A549 (cell line): ENCODE results near the gene PRKG1. TPM values are rescaled to one million over a fixed set of nuclear protein-coding genes. Genes with fewer than 3 reads are reported as not detected.

Experiments
- ATAC-seq, 2 experiments: fragments of 200-7000 bp in 1 of 2; fragments of >200 bp in 1 of 2; cut with Nextera tagmentation in 1 of 2; cut with Tn5 transposase in 1 of 2; 3 replicates each; pipeline versions ENCODE4 v1.8.0 to v1.9.1; 2018 to 2020; ENCODE audit warnings: mild to moderate bottlenecking in 1 of 2, moderate library complexity in 1 of 2
- CTCF ChIA-PET: fragments of 300-600 bp; sonication (Branson Sonifier 250); formaldehyde crosslinking; extraction: SDS; loops from one replicate; lab custom pipeline; 2021; ENCODE audit warnings: antibody characterized with exemption, inconsistent platforms; lab: Yijun Ruan, JAX
- POLR2A ChIA-PET: fragments of 350-600 bp; formaldehyde crosslinking; extraction: SDS; loops from one replicate; lab custom pipeline; 2021; ENCODE audit warnings: antibody characterized with exemption, inconsistent platforms; lab: Yijun Ruan, JAX
- DNase-seq, 2 experiments: peaks; one replicate each; pipeline versions ENCODE4 v3.0.0 to v3.0.0-alpha.2; 2011 to 2016; ENCODE audit warnings: low read depth in 1 of 2, low spot score in 1 of 2
- FAIRE-seq: peaks from 2 replicates; lab custom pipeline; 2011; peaks lifted over from hg19 to GRCh38; lab: Jason Lieb, UNC
- H3K27ac ChIP-seq, 2 experiments: fragments of >200 bp; sonication (Bioruptor Twin); formaldehyde crosslinking; 3 replicates each; pipeline ENCODE4 v1.5.1; 2016 to 2017
- H3K4me1 ChIP-seq: fragments of >200 bp; sonication (Bioruptor Twin); formaldehyde crosslinking; 3 replicates; pipeline ENCODE4 v1.6.1; 2016
- H3K4me2 ChIP-seq: fragments of >200 bp; sonication (Bioruptor Twin); formaldehyde crosslinking; 3 replicates; pipeline ENCODE4 v1.6.1; 2016
- H3K4me3 ChIP-seq: fragments of >200 bp; sonication (Bioruptor Twin); formaldehyde crosslinking; 3 replicates; pipeline ENCODE4 v1.5.1; 2016
- H3K9me3 ChIP-seq: fragments of >200 bp; sonication (Bioruptor Twin); formaldehyde crosslinking; 3 replicates; pipeline ENCODE4 v1.6.1; 2016
- ATOH8 ChIP-seq: fragments of 250-450 bp; sonication (Bioruptor Pico); IDR thresholded peaks from 2 replicates; pipeline ENCODE4 v1.5.0; 2020; ENCODE audit warnings: low read depth, mild to moderate bottlenecking, moderate library complexity
- BHLHE40 ChIP-seq: IDR thresholded peaks from 2 replicates; pipeline ENCODE4 v1.6.1; 2012; ENCODE audit warnings: low read depth, low read length, inconsistent platforms
- EHF ChIP-seq: fragments of 250-450 bp; sonication (Bioruptor Pico); IDR thresholded peaks from 2 replicates; pipeline ENCODE4 v1.5.0; 2020; ENCODE audit warnings: mild to moderate bottlenecking
- EP300 ChIP-seq, 2 experiments: fragments of >200 bp; sonication (Bioruptor Twin); formaldehyde crosslinking; IDR thresholded peaks; 2 replicates in 1 of 2; 3 replicates in 1 of 2; pipeline ENCODE4 v1.6.1; 2016 to 2017
- ESRRA ChIP-seq: fragments of 150-350 bp; IDR thresholded peaks from 2 replicates; pipeline ENCODE4 v1.6.1; 2014; ENCODE audit warnings: mild to moderate bottlenecking, low read length, borderline replicate concordance
- FOSB ChIP-seq: fragments of 250-450 bp; sonication (Bioruptor Pico); IDR thresholded peaks from 2 replicates; pipeline ENCODE4 v1.5.0; 2020; ENCODE audit warnings: mild to moderate bottlenecking, moderate library complexity
- HOXA7 ChIP-seq: fragments of 250-450 bp; sonication (Bioruptor Pico); IDR thresholded peaks from 2 replicates; pipeline ENCODE4 v1.5.0; 2020; ENCODE audit warnings: mild to moderate bottlenecking, moderate library complexity
- HOXB13 ChIP-seq: fragments of 250-450 bp; sonication (Bioruptor Pico); IDR thresholded peaks from 2 replicates; pipeline ENCODE4 v1.5.0; 2020; ENCODE audit warnings: low read depth, mild to moderate bottlenecking, moderate library complexity
- JUN ChIP-seq, 2 experiments: fragments of >200 bp; sonication (Bioruptor Twin); formaldehyde crosslinking; IDR thresholded peaks; 2 replicates in 1 of 2; 3 replicates in 1 of 2; pipeline ENCODE4 v1.6.1; 2016 to 2017
- JUNB ChIP-seq: fragments of >200 bp; sonication (Bioruptor Twin); formaldehyde crosslinking; IDR thresholded peaks from 2 replicates; pipeline ENCODE4 v1.6.1; 2016
- KDM1A ChIP-seq: fragments of 200-600 bp; sonication (generic); IDR thresholded peaks from 2 replicates; pipeline ENCODE4 v1.6.1; 2016; ENCODE audit warnings: low read depth, mild to moderate bottlenecking
- KDM5A ChIP-seq: fragments of 200-600 bp; sonication (generic); IDR thresholded peaks from 2 replicates; pipeline ENCODE4 v1.6.1; 2016; ENCODE audit warnings: antibody characterized with exemption, mild to moderate bottlenecking
- MAZ ChIP-seq: fragments of 150-350 bp; IDR thresholded peaks from 2 replicates; pipeline ENCODE4 v1.6.1; 2014; ENCODE audit warnings: antibody characterized with exemption, low read depth, low read length, borderline replicate concordance
- MYC ChIP-seq: IDR thresholded peaks from 2 replicates; pipeline ENCODE4 v1.6.1; 2012; ENCODE audit warnings: mild to moderate bottlenecking, inconsistent platforms, low read length, improper control_type of control experiment, borderline replicate concordance
- NFE2L2 ChIP-seq: fragments of 150-350 bp; conservative IDR thresholded peaks from 2 replicates; pipeline ENCODE4 v1.6.1; 2014; ENCODE audit warnings: low read length
- NPAS2 ChIP-seq: fragments of 250-450 bp; sonication (Bioruptor Pico); IDR thresholded peaks from 2 replicates; pipeline ENCODE4 v1.8.0; 2022; ENCODE audit warnings: mild to moderate bottlenecking, moderate library complexity, borderline replicate concordance
- PBX3 ChIP-seq: IDR thresholded peaks from 2 replicates; pipeline ENCODE4 v1.6.1; 2012
- PHF8 ChIP-seq: fragments of 200-600 bp; sonication (generic); IDR thresholded peaks from 2 replicates; pipeline ENCODE4 v1.6.1; 2016; ENCODE audit warnings: low read depth, mild to moderate bottlenecking, antibody characterized with exemption, moderate library complexity, borderline replicate concordance
- RAD21 ChIP-seq, 2 experiments: fragments of >200 bp in 1 of 2; sonication (Bioruptor Twin) in 1 of 2; formaldehyde crosslinking in 1 of 2; IDR thresholded peaks in 1 of 2; conservative IDR thresholded peaks in 1 of 2; 2 replicates in 1 of 2; 3 replicates in 1 of 2; pipeline ENCODE4 v1.6.1; 2012 to 2018; ENCODE audit warnings: inconsistent platforms in 1 of 2
- RARB ChIP-seq: fragments of 250-450 bp; sonication (Bioruptor Pico); IDR thresholded peaks from 2 replicates; pipeline ENCODE4 v1.8.0; 2021; ENCODE audit warnings: mild to moderate bottlenecking, moderate library complexity
- RCOR1 ChIP-seq: fragments of 150-350 bp; IDR thresholded peaks from 2 replicates; pipeline ENCODE4 v1.6.1; 2014; ENCODE audit warnings: antibody characterized with exemption, low read length, low read depth
- RFX5 ChIP-seq: fragments of 450-650 bp; IDR thresholded peaks from 2 replicates; pipeline ENCODE4 v1.7.1; 2014; ENCODE audit warnings: antibody characterized with exemption, mild to moderate bottlenecking, moderate library complexity
- RNF2 ChIP-seq: fragments of 200-600 bp; sonication (generic); IDR thresholded peaks from 2 replicates; pipeline ENCODE4 v1.6.1; 2016; ENCODE audit warnings: low read depth, mild to moderate bottlenecking, antibody characterized with exemption, moderate library complexity, borderline replicate concordance
- SREBF2 ChIP-seq: fragments of 450-650 bp; IDR thresholded peaks from 2 replicates; pipeline ENCODE4 v1.6.1; 2014; ENCODE audit warnings: mild to moderate bottlenecking, moderate library complexity
- TP53 ChIP-seq: fragments of 250-450 bp; sonication (Bioruptor Pico); IDR thresholded peaks from 2 replicates; pipeline ENCODE4 v1.5.0; 2021; ENCODE audit warnings: mild to moderate bottlenecking, moderate library complexity
- USF2 ChIP-seq: fragments of 450-650 bp; IDR thresholded peaks from 2 replicates; pipeline ENCODE4 v1.6.1; 2014; ENCODE audit warnings: antibody characterized with exemption
- ZC3H11A ChIP-seq: fragments of 450-650 bp; IDR thresholded peaks from 2 replicates; pipeline ENCODE4 v1.6.1; 2014; ENCODE audit warnings: antibody characterized with exemption, mild to moderate bottlenecking
- ZFP36 ChIP-seq: fragments of 450-650 bp; IDR thresholded peaks from 2 replicates; pipeline ENCODE4 v1.6.1; 2014; ENCODE audit warnings: borderline replicate concordance; ENCODE audit not compliant: partially characterized antibody
- ZSCAN20 ChIP-seq: fragments of 250-450 bp; sonication (Bioruptor Pico); IDR thresholded peaks from 2 replicates; pipeline ENCODE4 v1.8.0; 2022; ENCODE audit warnings: mild to moderate bottlenecking, moderate library complexity
- WGBS: methylation state at CpG from one replicate; pipeline ENCODE4 v1.1.6; 2017; ENCODE audit errors: missing lambda C conversion rate; 5-methylcytosine and 5-hydroxymethylcytosine counted together
- polyA plus RNA-seq, 4 experiments: library from polyadenylated mRNA; depleted of rRNA in 3 of 4; stranded (reverse); fragments of >200 nt; fragmentation: RNase III in 1 of 4; extraction: RNeasy Plus Mini Kit Qiagen cat#74134 plus additional on column Dnase treatment in 1 of 4; gene quantifications; 2 replicates in 3 of 4; 3 replicates in 1 of 4; pipeline ENCODE4 v1.2.3, GENCODE V29; 2011 to 2017

The PRKG1 gene
- polyA plus RNA-seq, 2 of the 4 experiments (the other 2 are of a cell fraction) = not detected

- TF ChIP-seq NFE2L2 = no peak
- no peak for TF ChIP-seq SREBF2
- no peak for TF ChIP-seq HOXA7 (CRISPR knock-in tag)
- TF ChIP-seq KDM1A = no peak
- no peak for TF ChIP-seq RAD21 (conservative IDR thresholded peaks at IDR 0.05 in 1 of 2, IDR thresholded peaks at IDR 0.05 in 1 of 2)
- TF ChIP-seq, all 56 proteins: peak for 0
- no peaks in the 10 kb centered on the region for H3K9me3 ChIP-seq
- ATAC-seq (no peak), DNase-seq (no peak), FAIRE-seq (no peak)
- CTCF ChIA-PET = no interaction called here
- 18% methylated on average over 11 of the region's 11 CpGs for WGBS
- no peak overlapping the region for H3K27ac ChIP-seq
- H3K4me1 ChIP-seq = no peaks in the 10 kb centered on the region
- no peak overlapping the region for H3K4me3 ChIP-seq
- POLR2A ChIA-PET = no interaction called here
- no peak overlapping the region for H3K4me2 ChIP-seq
Measured at GRCh38 chr10:51629934-51630639, 555.8 kb downstream of the PRKG1 start.

- POLR2A ChIA-PET = no interaction called here
- FAIRE-seq (no peak), ATAC-seq (no peak), DNase-seq (no peak)
- TF ChIP-seq ZFP36 (no peak), EHF (CRISPR knock-in tag) (no peak), BHLHE40 (no peak), KDM1A (no peak), RFX5 (no peak), RCOR1 (no peak), ZSCAN20 (CRISPR knock-in tag) (no peak), MAZ (no peak), PHF8 (no peak), RAD21 (conservative IDR thresholded peaks at IDR 0.05 in 1 of 2, IDR thresholded peaks at IDR 0.05 in 1 of 2) (no peak), NPAS2 (CRISPR knock-in tag) (no peak), PBX3 (no peak), FOSB (CRISPR knock-in tag) (no peak), JUNB (no peak), HOXB13 (no peak), RARB (CRISPR knock-in tag) (no peak), TP53 (CRISPR knock-in tag) (no peak), KDM5A (no peak), ATOH8 (CRISPR knock-in tag) (no peak), SREBF2 (no peak)
- 19% methylated on average over 7 of the region's 7 CpGs for WGBS
- Histone ChIP-seq H3K9me3 (no peaks in the 10 kb centered on the region), H3K27ac (no peak overlapping the region), H3K4me2 (no peak overlapping the region), H3K4me3 (no peak overlapping the region), H3K4me1 (no peaks in the 10 kb centered on the region)
- CTCF ChIA-PET = no interaction called here
Measured at GRCh38 chr10:51630640-51631005, 556.3 kb downstream of the PRKG1 start.

- H3K4me3 ChIP-seq = no peak overlapping the region
- no peak for ATAC-seq
- TF ChIP-seq TP53 (CRISPR knock-in tag) (no peak), ESRRA (no peak), FOSB (CRISPR knock-in tag) (no peak), KDM5A (no peak), JUN (IDR thresholded peaks at IDR 0.05) (no peak), USF2 (no peak), RNF2 (no peak), EP300 (IDR thresholded peaks at IDR 0.05) (no peak), ZC3H11A (no peak), MYC (no peak)
- no peak overlapping the region for H3K27ac ChIP-seq
- FAIRE-seq = no peak
- ChIA-PET POLR2A (no interaction called here), CTCF (interaction anchor here (1.0 kb wide), 1 partner anchor 11 kb away, joined by 3 read pairs; no protein-coding TSS in a partner anchor)
- WGBS = 2% methylated on average over 1 of the region's 1 CpG
- H3K9me3 ChIP-seq = no peaks in the 10 kb centered on the region
- H3K4me1 ChIP-seq = no peaks in the 10 kb centered on the region
- H3K4me2 ChIP-seq = no peak overlapping the region
- DNase-seq = no peak
Measured at GRCh38 chr10:51635436-51635835, 561.1 kb downstream of the PRKG1 start.
